Neural cell (in vitro differentiated cells): ENCODE results near the gene MARS1.

Experiments used
- EP300 ChIP-seq: fragments of 450-650 bp; conservative IDR thresholded peaks from 2 replicates; pipeline ENCODE4 v1.6.1; 2014; ENCODE audit warnings: antibody characterized with exemption, mild to moderate bottlenecking, moderate library complexity; ENCODE audit not compliant: poor library complexity, severe bottlenecking
- EZH2 ChIP-seq: fragments of 200-600, 300-800 bp; shearing (Covaris generic), sonication (generic); IDR thresholded peaks from 2 replicates; pipeline ENCODE4 v1.6.1; 2014; ENCODE audit warnings: antibody characterized with exemption, low read length, borderline replicate concordance, mild to moderate bottlenecking; ENCODE audit not compliant: insufficient read depth, poor library complexity, severe bottlenecking
- POLR2AphosphoS5 ChIP-seq: IDR thresholded peaks from 2 replicates; pipeline ENCODE4 v1.6.1; 2012
- RAD21 ChIP-seq: fragments of 450-650 bp; conservative IDR thresholded peaks from 2 replicates; pipeline ENCODE4 v1.6.1; 2014; ENCODE audit warnings: antibody characterized with exemption, mild to moderate bottlenecking, moderate library complexity
- SMC3 ChIP-seq: fragments of 450-650 bp; conservative IDR thresholded peaks from 2 replicates; pipeline ENCODE4 v1.6.1; 2014; ENCODE audit warnings: antibody characterized with exemption, mild to moderate bottlenecking, moderate library complexity; ENCODE audit not compliant: poor library complexity
- TAF1 ChIP-seq: IDR thresholded peaks from 2 replicates; pipeline ENCODE4 v1.6.1; 2012; ENCODE audit warnings: low read depth
- TF ChIP-seq, protein P1 (sequence below): fragments of 450-650 bp; IDR thresholded peaks from 2 replicates; pipeline ENCODE4 v1.5.1; 2014; ENCODE audit warnings: antibody characterized with exemption, mild to moderate bottlenecking, moderate library complexity; ENCODE audit not compliant: poor library complexity, severe bottlenecking
- TF ChIP-seq, protein P2 (sequence below): IDR thresholded peaks from 2 replicates; pipeline ENCODE4 v1.6.1; 2012; ENCODE audit warnings: borderline replicate concordance

DNA sequence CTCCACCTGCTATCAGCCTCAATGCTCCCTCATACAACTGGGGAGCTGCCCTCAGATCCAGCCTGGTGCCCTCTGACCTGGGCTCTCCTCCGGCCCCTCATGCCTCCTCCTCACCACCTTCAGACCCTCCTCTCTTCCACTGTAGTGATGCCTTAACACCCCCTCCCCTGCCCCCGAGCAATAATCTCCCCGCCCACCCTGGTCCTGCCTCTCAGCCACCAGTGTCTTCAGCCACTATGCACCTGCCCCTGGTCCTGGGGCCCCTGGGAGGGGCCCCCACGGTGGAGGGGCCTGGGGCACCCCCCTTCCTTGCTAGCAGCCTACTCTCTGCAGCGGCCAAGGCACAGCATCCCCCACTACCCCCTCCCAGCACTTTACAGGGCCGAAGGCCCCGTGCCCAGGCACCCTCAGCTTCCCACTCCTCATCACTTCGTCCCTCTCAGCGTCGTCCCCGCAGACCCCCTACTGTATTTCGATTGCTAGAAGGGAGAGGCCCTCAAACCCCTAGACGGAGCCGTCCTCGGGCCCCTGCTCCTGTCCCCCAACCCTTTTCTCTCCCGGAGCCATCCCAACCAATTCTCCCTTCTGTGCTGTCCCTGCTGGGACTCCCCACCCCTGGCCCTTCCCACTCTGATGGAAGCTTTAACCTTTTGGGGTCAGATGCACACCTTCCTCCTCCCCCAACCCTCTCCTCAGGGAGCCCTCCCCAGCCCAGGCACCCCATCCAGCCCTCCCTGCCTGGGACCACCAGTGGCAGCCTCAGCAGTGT lies 37.9 kb downstream of the MARS1 start:
- TF ChIP-seq RAD21 (no peak), EZH2 (no peak), SMC3 (no peak), EP300 (no peak), POLR2AphosphoS5 (no peak), TAF1 (no peak)
- TF ChIP-seq, protein P1, sequence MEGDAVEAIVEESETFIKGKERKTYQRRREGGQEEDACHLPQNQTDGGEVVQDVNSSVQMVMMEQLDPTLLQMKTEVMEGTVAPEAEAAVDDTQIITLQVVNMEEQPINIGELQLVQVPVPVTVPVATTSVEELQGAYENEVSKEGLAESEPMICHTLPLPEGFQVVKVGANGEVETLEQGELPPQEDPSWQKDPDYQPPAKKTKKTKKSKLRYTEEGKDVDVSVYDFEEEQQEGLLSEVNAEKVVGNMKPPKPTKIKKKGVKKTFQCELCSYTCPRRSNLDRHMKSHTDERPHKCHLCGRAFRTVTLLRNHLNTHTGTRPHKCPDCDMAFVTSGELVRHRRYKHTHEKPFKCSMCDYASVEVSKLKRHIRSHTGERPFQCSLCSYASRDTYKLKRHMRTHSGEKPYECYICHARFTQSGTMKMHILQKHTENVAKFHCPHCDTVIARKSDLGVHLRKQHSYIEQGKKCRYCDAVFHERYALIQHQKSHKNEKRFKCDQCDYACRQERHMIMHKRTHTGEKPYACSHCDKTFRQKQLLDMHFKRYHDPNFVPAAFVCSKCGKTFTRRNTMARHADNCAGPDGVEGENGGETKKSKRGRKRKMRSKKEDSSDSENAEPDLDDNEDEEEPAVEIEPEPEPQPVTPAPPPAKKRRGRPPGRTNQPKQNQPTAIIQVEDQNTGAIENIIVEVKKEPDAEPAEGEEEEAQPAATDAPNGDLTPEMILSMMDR, result no peak
- TF ChIP-seq, protein P2, sequence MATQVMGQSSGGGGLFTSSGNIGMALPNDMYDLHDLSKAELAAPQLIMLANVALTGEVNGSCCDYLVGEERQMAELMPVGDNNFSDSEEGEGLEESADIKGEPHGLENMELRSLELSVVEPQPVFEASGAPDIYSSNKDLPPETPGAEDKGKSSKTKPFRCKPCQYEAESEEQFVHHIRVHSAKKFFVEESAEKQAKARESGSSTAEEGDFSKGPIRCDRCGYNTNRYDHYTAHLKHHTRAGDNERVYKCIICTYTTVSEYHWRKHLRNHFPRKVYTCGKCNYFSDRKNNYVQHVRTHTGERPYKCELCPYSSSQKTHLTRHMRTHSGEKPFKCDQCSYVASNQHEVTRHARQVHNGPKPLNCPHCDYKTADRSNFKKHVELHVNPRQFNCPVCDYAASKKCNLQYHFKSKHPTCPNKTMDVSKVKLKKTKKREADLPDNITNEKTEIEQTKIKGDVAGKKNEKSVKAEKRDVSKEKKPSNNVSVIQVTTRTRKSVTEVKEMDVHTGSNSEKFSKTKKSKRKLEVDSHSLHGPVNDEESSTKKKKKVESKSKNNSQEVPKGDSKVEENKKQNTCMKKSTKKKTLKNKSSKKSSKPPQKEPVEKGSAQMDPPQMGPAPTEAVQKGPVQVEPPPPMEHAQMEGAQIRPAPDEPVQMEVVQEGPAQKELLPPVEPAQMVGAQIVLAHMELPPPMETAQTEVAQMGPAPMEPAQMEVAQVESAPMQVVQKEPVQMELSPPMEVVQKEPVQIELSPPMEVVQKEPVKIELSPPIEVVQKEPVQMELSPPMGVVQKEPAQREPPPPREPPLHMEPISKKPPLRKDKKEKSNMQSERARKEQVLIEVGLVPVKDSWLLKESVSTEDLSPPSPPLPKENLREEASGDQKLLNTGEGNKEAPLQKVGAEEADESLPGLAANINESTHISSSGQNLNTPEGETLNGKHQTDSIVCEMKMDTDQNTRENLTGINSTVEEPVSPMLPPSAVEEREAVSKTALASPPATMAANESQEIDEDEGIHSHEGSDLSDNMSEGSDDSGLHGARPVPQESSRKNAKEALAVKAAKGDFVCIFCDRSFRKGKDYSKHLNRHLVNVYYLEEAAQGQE, result no peak
